NCI-H2081 treated with DMSO at 0.1 percent for 48 hours (cell line): ENCODE data around the gene DHX35.
"Not testable (repeated sequence)": the region's sequence is repeated elsewhere in the genome, so short reads cannot be mapped to it uniquely, and the experiment has no call there.

Experiments used
- DNase-seq: peaks from one replicate; lab custom pipeline; 2025; lab: John Stamatoyannopoulos, UW

The DHX35 gene

GRCh38 chr20:38979842-38980241, 17.7 kb downstream of the DHX35 start:
- no peak for DNase-seq

- no peak for DNase-seq
Measured at GRCh38 chr20:38982291-38982690, 20.1 kb downstream of the DHX35 start.

GRCh38 chr20:38985060-38985459, 22.9 kb downstream of the DHX35 start:
- no peak for DNase-seq

- no peak for DNase-seq
Measured at GRCh38 chr20:38985603-38986170, 23.5 kb downstream of the DHX35 start.

- no peak for DNase-seq
Measured at GRCh38 chr20:38986663-38987062, 24.5 kb downstream of the DHX35 start.

- no peak for DNase-seq
Measured at GRCh38 chr20:38987777-38988176, 25.6 kb downstream of the DHX35 start.

- DNase-seq = no peak
Measured at GRCh38 chr20:38990728-38991127, 28.6 kb downstream of the DHX35 start.

GRCh38 chr20:38991814-38992704, 29.9 kb downstream of the DHX35 start:
- DNase-seq = no peak

GRCh38 chr20:38995536-38996044, 33.4 kb downstream of the DHX35 start:
- DNase-seq = no peak

- not testable (repeated sequence) for DNase-seq
Measured at GRCh38 chr20:38996866-38997265, 34.7 kb downstream of the DHX35 start.

GRCh38 chr20:38997622-38998021, 35.5 kb downstream of the DHX35 start:
- no peak for DNase-seq

GRCh38 chr20:38999217-38999616, 37.1 kb downstream of the DHX35 start:
- DNase-seq = no peak

GRCh38 chr20:38999965-39000910, 38.1 kb downstream of the DHX35 start:
- DNase-seq = no peak

- no peak for DNase-seq
Measured at GRCh38 chr20:39004508-39004907, 42.4 kb downstream of the DHX35 start.

GRCh38 chr20:39009348-39009747, 47.2 kb downstream of the DHX35 start:
- no peak for DNase-seq

GRCh38 chr20:39010496-39010895, 48.4 kb downstream of the DHX35 start:
- DNase-seq = no peak

GRCh38 chr20:39013662-39014109, 51.5 kb downstream of the DHX35 start:
- no peak for DNase-seq

- no peak for DNase-seq
Measured at GRCh38 chr20:39016041-39016440, 53.9 kb downstream of the DHX35 start.

GRCh38 chr20:39016506-39016905, 54.4 kb downstream of the DHX35 start:
- no peak for DNase-seq

- no peak for DNase-seq
Measured at GRCh38 chr20:39019027-39019426, 56.9 kb downstream of the DHX35 start.

GRCh38 chr20:39019805-39020325, 57.7 kb downstream of the DHX35 start:
- DNase-seq = no peak

- no peak for DNase-seq
Measured at GRCh38 chr20:39021748-39022147, 59.6 kb downstream of the DHX35 start.
